Right hindlimb (tissue), 1 donor: Measurements from ENCODE around the gene NUMB.

Experiments used
- DNase-seq: peaks from one replicate; pipeline ENCODE4 v3.0.0-alpha.2; 2018

NUMB gene

DNA sequence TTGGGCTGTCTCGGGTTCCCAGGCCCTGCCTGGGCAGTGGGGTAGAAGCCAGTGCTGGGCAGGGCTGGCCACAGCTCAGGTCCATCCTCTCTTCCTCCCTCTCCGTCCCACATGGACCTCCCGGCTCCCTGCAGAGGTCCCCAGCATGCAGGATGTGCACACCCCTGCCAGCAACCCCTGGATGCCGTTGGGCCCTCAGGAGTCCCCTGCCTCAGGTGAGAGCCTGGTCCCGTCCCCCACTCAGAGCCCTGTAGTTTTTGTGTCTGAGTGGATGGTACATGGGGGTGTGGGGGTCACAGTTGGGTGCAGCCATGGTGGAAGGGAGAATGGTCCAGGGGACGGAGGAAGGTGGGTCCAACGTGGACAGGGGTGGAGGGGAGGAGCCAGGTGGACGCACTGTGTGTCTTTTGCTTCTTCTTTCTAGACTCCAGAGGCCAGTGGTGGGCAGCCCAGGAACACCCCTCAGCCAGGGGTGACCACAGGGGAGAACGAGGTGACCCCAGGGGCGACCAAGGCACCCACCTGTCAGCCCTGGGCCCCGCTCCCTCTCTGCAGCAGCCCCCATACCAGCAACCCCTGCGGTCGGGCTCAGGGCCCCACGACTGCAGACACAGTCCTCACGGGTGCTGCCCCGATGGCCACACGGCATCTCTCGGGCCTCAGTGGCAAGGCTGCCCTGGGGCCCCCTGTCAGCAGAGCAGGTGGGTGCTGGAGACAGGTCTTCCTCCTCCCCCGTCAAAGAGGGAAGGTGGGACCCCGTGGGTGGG is 199.3 kb downstream of the NUMB start:
- no peak for DNase-seq

DNA sequence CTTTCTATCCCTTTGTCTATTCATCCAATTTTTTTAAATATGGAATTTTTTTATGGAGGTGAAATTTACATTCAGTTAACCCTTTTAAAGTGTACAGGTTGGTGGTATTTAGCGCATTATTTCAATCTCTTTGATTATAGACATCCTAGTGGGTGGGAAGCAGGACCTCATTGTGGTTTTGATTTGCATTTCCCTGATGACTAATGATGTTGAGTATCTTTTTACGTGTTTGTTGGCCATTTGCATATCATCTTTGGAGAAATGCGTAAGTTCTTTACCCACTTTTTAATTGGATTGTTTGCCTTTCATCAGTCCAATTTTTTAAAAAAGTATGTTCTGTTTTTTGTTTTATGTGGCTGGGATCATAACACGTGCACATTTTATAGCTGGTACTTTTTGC is 200.3 kb downstream of the NUMB start:
- DNase-seq, result no peak

DNA sequence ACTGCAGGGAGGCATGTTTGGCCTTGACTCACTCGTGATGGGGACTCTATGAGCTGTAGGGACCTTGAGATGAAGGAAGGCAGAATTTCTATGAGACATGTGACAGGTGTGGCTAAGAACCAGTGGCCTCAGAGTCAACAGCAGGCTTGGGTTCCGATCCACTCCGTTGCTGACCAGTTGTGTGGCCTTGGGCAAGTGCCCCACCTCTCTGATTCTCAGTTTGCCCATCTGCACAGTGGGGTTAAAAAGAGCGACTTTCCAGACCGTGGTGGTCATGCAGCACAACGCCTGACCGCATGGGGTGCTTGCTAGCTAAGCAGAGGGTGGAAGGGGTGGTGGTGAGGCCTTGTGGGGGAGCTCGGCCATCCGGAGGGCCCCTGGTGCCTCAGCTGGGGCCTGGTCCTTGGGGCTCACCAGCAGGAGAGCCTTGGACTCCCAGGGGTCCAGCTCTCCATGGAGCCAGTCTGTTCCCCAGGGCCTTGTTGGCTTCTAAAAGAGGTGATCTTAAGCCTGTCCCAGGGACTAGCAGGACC is 202.6 kb downstream of the NUMB start:
- DNase-seq, result no peak

DNA sequence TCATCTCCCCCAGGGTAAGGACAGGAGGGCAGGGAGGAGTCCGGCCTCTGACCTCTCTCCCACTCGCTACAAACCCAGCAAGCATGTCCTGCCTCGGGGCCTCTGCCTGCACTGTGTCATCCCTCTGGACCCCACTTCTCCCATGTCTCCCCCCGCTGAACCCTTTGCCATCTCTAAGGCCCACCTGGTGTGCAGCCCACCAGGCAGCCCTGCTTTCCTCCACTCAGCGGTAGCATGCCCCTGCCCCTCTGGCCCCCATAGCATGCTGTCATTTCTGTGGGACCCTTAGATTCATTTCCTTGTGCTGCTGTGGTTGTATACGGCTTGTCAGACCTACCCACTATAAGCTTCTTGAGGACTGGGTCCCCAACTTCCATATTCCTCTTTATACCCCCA is 203.3 kb downstream of the NUMB start:
- DNase-seq, result no peak

DNA sequence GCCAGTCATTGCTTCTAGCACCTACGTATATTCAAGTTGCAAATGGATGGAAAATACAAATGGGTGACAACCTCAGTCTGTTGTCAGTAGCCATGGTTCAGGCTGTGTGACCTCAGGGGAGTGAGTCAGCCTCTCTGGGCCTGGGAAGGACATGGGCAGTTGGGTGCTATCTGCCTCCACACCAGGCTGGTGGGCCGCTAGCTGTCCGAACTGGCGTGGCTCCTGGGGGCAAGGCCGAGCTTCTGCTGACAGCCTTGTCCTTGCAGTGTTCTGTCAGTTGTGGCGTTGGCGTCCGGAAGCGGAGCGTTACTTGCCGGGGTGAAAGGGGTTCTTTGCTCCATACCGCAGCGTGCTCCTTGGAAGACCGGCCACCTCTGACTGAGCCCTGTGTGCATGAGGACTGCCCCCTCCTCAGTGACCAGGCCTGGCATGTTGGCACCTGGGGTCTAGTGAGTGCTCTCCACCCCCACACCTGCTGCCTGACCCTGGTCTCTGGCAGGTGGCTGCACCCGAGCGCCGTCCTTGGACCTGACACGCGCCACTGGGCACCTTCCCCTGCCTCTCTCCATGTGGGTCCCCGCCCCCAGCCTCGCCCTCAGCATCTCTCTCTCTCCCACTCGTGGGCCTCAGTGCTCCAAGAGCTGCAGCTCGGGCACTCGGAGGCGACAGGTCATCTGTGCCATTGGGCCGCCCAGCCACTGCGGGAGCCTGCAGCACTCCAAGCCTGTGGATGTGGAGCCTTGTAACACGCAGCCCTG is 203.9 kb downstream of the NUMB start:
- DNase-seq, result no peak

DNA sequence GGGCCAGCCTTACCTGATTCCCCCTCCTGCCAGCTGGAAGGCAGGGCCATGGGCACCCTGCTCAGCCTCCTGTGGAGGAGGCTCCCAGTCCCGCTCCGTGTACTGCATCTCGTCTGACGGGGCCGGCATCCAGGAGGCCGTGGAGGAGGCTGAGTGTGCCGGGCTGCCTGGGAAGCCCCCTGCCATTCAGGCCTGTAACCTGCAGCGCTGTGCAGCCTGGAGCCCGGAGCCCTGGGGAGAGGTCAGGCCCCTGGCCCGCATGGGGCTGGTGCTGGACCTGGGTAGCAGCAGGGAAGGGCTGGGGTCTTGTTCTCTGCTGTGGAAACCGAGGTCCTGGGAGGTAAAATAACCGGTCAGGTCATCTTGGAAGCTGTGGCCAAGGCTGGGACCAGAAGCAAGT is 204.6 kb downstream of the NUMB start:
- no peak for DNase-seq

DNA sequence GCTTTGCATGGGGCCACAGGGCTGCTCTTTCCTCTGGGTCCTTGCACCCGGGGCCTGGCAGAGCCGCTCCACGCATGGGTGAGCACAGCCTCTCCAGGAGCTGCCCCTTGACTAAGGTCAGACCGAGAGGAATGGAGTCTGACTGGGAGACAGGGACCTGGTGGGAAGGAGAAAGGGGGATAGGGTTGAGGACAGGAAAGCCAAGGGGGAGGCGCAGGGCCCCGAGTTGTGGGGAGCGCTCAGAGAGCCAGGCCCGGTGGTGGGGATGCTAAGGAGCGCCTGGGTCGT is 205.1 kb downstream of the NUMB start:
- DNase-seq, result no peak

DNA sequence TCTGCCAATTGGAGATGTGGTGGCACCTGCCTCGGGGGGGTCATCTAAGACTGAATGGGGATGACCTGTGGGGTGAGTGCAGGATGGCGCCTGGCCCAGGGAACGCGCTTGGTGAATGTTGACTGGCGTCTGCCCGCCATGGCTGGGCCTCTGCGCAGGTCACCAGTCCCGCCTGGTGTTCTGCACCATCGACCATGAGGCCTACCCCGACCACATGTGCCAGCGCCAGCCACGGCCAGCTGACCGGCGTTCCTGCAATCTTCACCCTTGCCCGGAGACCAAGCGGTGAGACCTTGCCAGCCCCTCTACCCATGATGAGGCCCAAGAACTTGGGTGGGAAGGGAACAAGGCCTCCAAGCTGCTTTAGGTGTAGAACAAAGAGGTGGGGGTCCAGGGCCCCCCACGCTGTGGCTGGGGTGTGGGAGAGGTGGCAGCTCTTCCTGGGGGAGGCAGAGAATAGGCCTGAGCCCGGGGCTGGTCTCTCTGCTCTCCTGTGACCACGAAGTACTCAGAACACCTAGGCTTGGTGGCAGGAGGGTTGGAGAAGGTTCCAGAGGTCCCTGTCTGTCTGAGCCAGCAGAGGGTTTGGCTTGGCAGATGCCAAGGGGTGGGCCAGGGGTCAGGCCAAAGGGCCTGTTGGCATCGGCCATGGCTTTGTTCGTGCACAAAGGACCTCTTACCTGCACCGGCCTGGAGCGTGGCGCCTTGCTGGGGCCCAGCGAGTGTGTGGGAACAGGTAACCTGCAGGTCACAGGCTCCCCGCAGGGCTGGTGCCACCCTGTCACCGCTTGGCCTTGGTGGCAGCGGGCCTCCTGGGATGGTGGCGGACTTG is 205.6 kb downstream of the NUMB start:
- no peak for DNase-seq

DNA sequence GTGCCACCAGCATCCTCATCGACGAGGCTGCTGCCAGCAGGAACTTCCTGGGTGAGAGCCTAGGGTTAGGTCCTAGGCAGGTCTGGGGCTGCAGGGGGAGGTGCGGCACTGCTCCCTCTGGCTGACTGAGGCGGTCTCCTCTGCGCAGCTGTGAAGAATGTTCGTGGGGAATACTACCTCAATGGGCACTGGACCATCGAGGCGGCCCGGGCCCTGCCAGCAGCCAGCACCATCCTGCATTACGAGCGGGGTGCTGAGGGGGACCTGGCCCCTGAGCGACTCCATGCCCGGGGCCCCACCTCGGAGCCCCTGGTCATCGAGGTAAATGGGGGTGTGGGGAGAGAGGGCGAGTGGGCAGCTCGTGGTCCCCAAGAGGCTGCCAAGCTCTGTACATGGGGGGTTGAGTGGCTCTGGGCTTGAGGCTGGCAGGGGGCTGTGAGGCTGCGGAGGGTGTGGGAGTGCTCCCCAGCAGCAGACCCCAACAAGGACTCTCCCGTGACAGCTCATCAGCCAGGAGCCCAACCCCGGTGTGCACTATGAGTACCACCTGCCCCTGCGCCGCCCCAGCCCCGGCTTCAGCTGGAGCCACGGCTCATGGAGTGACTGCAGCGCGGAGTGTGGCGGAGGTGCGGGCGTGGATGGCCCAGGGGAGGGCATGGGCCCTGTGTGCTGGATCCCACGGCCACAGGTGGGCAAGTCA is 206.7 kb downstream of the NUMB start:
- no peak for DNase-seq

DNA sequence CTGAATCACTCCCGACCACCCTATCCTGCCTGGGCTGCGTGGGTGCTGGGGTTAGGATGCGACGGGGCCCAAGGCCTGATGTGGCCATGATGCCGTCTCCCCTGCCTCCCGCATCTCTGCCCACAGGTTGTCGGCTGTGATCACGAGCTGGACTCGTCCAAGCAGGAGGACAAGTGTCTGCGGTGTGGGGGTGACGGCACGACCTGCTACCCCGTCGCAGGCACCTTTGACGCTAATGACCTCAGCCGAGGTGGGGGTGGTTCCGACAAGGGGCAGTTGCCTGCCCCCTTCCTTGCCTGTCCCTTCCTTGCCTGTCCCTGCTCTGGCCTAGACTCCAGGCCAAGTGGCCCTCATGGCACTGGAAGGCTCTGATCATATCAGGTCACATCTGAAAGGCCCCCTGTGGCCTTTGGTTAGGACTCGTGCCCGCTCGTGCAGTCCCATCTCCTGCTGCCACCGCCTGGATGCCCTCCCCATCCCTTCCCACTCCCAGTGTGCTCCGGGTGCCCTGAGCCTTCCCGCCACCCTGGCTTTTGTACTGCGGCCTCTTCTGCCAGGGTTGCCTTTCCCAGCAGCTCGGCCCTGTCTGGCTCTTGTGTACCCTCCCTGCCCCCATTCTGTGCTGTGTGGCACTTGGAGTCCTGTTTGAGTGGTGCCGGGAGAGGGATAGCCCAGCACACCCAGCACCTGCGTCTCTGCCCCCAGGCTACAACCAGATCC is 207.4 kb downstream of the NUMB start:
- no peak for DNase-seq

DNA sequence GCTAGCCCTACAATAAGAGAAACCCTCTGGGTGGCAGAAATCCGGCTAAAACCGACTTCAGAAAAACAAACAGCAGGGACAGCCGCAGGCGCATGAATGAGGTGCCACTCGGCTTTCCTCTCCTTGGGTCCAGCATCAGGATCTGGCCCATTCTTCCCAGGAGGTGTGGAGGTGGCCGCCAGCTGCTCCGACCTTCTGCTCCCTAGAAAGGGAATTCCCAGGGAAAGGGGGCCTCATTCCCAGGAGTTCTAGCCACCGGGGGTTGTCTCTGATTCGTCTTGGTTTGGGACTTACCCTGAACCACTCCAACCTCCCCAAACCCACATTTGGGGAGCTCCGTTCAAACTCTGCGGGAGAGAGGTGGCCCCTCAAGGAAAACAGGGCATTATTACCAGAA is 208.0 kb downstream of the NUMB start:
- DNase-seq, result no peak

DNA sequence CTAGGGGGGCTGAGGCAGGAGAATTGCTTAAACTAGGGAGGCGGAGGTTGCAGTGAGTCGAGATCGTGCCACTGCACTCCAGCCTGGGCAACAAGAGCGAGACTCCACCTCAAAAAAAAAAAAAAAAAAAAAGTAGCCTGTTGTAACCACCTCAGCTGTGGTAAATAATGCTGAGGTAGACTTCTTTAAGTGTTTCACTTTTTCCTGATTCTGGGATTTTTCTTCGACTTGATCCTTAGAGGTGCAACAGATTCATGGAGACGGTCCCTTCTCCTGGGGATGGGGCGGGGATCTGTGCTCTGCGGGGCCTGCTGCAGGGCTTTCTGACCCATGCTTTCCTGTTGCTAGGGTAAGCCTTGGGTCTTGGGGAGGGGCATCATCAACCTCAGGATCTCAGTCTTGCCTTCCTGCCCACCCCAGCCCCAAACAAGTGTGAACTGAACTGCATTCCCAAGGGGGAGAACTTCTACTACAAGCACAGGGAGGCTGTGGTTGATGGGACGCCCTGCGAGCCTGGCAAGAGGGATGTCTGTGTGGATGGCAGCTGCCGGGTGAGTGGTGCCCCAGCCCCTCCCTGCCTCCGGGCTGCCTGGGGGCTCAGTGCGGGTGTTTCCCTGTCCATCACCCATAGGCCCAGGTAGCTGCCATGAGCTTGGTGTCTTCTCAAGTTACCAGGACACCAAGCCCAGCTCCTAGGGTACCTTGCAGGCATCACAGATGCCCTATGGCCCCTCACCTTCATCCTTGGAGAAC is 208.6 kb downstream of the NUMB start:
- no peak for DNase-seq

DNA sequence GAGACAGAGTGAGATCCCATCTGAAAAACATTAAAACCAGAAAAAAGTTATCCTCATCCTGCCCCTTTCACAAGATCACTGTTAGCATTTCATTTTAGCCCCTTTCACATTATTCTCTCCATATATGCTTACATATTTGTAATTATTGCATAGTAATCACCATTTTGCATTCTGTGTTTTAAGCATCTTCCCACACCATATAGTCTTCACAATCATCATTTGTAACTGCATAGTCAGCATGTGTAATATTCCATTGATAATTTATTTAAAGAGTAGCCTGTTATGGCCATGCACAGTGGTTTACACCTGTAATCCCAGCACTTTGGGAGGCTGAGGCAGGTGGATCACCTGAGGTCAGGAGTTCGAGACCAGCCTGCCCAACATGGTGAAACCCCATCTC is 209.2 kb downstream of the NUMB start:
- no peak for DNase-seq

DNA sequence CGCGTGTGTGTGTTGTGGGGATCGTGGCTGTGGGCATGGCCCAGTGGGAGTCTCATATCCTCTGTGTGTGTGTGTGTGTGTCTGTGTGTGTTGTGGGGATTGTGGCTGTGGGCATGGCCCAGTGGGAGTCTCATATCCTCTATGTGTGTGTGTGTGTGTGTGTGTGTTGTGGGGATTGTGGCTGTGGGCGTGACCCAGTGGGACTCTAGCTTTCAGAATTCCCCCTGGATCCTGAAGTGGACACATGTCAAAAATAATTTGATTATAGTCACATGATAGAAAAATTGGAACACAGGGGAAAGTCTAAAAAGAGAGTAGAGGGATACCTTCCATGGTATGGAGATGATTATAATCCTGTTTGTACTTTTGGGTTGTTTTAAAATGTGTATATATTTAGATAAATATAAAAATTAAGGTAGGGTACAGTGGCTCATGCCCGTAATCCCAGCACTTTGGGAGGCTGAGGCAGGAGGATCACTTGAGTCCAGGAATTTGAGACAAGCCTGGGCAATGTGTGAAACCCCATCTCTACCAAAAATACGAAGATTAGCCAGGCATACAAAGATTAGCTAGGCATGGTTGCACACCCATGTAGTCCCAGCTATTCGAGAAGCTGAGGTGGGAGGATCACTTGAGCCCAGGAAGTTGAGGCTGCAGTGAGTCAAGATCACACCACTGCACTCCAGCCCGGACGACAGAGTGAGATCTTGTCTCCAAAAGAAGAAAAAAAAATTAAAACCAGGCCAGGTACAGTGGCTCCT is 210.1 kb downstream of the NUMB start:
- DNase-seq, result no peak

DNA sequence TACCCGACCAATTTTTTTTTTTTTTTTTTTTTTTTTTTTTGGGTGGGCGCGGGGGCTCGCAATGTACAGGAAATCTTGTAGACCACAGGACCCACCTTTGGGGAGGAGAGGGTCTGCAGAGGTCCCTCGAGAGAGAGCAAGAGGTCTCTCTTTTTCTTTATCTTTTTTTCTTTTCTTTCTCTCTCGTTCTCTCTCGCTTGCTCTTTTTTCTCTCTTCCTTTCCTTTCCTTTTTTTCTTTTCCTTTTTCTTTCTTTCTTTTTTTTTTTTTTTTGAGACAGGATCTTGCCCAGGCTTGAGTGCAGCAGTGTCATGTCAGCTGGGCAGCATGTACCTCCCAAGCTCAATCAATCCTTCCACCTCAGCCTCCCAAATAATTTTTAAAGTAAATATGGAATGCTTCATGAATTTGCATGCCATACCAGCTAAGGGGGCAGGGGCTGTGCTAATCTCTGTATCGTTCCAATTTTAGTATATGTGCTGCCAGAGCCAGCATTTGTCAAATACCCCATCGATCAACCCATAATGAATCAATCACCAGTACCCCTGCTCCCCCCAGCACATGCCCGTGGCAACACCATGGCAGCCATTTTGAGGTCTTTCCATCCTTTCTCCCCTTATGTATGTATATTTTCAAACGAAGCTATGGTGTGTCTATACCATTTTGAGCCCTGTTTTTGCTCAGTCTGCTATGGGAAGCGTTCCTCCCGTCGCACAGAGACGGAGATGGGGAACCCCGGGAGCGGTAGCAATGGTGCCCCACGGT is 211.8 kb downstream of the NUMB start:
- no peak for DNase-seq

DNA sequence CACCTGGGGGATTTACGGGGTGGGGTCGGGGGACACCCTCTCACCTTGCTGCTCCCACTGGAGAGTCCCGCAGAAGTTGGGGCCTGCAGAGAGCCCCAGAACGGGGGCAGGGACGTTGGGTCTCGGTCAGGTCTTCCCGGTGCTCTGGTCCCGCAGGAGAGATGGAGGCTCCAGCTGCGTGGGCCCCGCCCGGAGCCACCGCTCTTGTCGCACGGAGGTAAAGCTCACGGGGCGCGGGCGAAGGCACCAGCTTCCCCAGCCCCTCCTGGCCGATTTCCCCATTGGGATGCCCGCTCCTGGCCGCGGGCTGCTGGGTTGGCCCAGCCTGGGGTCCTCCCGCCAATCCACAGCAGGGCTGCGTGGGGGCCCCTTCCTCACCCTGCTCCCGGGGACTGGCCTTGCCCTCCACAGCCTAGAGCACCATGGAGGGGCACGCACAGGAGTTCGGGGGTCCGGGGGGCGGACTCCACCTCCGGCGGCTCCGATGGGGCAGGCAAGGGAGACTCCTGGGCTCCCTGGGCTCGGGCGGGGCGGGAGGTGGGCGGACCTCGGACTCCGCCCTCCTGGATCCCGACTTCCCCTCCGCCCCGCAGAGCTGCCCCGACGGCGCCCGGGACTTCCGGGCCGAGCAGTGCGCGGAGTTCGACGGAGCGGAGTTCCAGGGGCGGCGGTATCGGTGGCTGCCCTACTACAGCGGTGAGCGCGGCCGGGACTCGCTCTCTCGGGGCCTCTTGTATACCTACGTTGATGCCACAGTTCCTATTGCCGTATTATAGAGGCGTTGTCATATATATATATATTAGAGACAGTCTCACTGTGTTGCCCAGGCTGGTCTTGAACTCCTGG is 212.6 kb downstream of the NUMB start:
- DNase-seq, result no peak

DNA sequence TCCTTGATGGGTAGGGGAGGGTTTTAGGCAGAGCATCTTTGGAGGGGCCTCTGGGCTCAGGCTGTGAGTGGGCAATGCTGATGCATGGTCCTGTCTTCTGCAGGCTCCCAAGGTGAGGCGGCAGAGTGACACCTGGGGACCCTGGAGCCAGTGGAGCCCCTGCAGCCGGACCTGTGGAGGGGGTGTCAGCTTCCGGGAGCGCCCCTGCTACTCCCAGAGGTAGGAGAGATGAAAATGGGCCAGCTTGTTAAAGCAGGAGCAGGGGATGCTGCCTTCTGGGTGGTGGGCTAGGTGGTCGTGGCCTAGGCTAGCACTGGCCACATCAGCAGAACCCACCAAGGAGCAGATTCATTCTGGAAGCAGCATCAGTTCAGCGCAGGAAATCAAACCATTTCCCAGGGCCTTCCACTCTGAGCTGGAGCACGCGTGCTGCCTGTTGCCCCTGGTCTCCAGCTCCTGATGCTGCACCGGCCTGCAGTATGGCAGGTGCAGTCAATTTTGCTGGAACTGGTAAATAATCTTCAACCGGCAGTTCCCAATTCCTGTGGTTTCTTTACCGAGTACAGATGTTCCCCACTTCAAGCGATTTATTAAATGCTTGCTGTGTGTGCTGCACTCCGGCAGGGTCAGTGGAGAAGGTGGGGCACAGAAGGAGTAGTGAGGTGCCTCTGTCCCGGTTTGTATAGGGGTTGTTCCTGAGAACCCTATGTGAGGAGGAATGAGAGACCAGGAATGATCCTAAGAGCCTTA is 213.6 kb downstream of the NUMB start:
- no peak for DNase-seq

DNA sequence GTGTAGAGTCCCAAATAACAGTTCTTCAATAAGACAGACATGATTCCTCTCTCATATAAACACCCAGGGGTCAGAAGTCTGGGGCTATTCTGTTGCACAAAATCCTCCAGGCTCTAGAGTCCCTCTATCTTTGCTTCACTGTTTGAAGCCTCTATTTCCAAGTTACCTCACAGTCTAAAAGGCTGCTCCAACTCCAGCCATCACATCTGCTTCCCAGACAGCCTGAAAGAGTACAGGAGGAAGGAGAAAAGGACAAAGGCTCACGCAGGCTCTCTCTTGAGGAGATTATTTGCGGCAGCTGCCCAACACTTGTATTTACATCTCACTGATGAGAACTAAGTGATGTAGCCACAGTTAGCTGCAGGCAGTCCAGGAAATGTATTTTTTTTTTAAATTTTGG is 214.6 kb downstream of the NUMB start:
- no peak for DNase-seq
